Lower leg skin (tissue), 3 donors: ENCODE data around the gene MYL7.
"Not testable (repeated sequence)": the region's sequence is repeated elsewhere in the genome, so short reads cannot be mapped to it uniquely, and the experiment has no call there.

Experiments
- POLR2A ChIP-seq, 2 donors: fragments of 450-650 bp; IDR thresholded peaks; one replicate each; pipeline ENCODE4 v1.6.1; 2016 to 2017; ENCODE audit warnings: antibody characterized with exemption in 2 of 2, mild to moderate bottlenecking in 1 of 2, moderate library complexity in 1 of 2
- TF ChIP-seq, protein P1 (sequence below), 3 donors: fragments of 450-650 bp; IDR thresholded peaks; one replicate each; pipeline ENCODE4 v1.5.1; 2016; ENCODE audit warnings: antibody characterized with exemption in 3 of 3, mild to moderate bottlenecking in 3 of 3, moderate library complexity in 2 of 3

DNA sequence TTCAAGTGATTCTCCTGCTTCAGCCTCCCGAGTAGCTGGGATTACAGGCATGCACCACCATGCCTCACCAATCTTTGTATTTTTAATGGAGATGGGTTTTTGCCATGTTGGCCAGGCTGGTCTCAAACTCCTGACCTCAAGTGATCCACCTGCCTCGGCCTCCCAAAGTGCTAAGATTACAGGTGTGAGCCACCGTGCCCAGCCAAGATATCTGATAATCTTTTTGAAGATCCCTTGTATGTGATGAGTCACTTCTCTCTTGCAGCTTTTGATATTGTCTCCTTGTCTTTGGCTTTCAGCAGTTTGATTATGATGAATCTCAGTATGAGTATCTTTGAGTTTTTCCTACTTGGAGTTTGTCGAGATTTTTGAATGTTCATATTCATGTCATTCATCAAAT is 14.6 kb downstream of the MYL7 start:
- TF ChIP-seq POLR2A (IDR thresholded peaks at IDR 0.05) = not testable (repeated sequence)
- TF ChIP-seq, protein P1, sequence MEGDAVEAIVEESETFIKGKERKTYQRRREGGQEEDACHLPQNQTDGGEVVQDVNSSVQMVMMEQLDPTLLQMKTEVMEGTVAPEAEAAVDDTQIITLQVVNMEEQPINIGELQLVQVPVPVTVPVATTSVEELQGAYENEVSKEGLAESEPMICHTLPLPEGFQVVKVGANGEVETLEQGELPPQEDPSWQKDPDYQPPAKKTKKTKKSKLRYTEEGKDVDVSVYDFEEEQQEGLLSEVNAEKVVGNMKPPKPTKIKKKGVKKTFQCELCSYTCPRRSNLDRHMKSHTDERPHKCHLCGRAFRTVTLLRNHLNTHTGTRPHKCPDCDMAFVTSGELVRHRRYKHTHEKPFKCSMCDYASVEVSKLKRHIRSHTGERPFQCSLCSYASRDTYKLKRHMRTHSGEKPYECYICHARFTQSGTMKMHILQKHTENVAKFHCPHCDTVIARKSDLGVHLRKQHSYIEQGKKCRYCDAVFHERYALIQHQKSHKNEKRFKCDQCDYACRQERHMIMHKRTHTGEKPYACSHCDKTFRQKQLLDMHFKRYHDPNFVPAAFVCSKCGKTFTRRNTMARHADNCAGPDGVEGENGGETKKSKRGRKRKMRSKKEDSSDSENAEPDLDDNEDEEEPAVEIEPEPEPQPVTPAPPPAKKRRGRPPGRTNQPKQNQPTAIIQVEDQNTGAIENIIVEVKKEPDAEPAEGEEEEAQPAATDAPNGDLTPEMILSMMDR (IDR thresholded peaks at IDR 0.05) = not testable (repeated sequence)
